Right ventricle myocardium superior (tissue), 1 donor: ENCODE data around the gene C19orf47. TPM values are rescaled to one million over a fixed set of nuclear protein-coding genes. Genes with fewer than 3 reads are reported as not detected.
A peak's percentile ranks its signal among the peaks of the same experiment; 100 is the strongest.
"Not testable (repeated sequence)": the region's sequence is repeated elsewhere in the genome, so short reads cannot be mapped to it uniquely, and the experiment has no call there.

ENCODE experiments used
- ATAC-seq: fragments of 200-7000 bp; cut with Tn5 transposase; one replicate; pipeline ENCODE4 v1.9.1; 2020; ENCODE audit warnings: mild to moderate bottlenecking; ENCODE audit not compliant: poor library complexity
- DNase-seq: peaks from one replicate; pipeline ENCODE4 v3.0.0-alpha.2; 2020
- intact Hi-C: fragments of 100-400 bp; cut with DNase I; formaldehyde crosslinking; loops from one replicate; pipeline ENCODE4 v1.11.2; 2022
- total RNA-seq: library from RNA; stranded (reverse); fragmentation: NEBNext Ultra II Directional; extraction: Animal tissue kit (Norgen Biotek cat#: 25700); gene quantifications from one replicate; pipeline ENCODE4 v1.2.1, GENCODE V29; 2021
- donor health status: DM: no; HTN: yes; CAD: no; lungs with severe emphysema.

The C19orf47 gene
- total RNA-seq, 1 donor from 2014 or later, result 209 TPM

DNA sequence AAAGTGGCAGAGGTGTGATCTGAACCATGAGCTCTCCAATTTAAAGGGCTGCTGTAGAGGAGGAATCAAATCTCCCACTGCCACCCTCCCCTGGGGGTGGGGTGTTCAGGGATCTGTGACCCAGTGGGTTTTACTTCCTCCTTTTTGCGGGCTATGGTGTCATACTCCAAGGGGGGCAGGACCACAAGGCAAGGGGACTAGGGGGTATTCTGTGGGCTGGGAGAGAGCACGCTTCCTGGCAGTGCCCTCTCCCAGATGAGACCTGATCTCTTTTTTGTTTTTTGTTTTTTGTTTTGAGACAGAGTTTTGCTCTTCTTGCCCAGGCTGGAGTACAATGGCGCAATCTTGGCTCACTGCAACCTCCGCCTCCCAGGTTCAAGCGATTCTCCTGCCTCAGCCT, 10.6 kb upstream of the C19orf47 start:
- ATAC-seq (peak; percentile 33), DNase-seq (no peak)
- intact Hi-C loops, result no loop called here

DNA sequence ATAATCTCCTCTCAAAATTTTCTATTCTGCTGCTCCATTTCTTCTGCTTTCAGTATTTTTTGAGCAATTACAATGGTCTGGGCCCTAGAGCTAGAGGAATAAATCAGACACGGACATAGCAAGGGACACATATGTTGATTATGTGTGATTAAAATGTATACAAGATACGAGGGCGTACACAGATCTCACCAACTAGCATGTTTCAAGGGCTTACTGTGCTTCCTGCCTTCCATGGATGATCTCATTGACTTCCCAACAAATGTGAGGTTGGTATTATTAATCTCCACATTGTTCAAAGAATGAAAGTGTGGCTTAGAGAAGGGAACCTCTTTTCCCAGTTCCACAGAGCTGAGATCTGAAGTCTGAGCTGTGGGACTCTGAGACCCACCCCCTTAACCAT, 9.4 kb upstream of the C19orf47 start:
- ATAC-seq (no peak), DNase-seq (no peak)
- intact Hi-C loops, result no loop called here

DNA sequence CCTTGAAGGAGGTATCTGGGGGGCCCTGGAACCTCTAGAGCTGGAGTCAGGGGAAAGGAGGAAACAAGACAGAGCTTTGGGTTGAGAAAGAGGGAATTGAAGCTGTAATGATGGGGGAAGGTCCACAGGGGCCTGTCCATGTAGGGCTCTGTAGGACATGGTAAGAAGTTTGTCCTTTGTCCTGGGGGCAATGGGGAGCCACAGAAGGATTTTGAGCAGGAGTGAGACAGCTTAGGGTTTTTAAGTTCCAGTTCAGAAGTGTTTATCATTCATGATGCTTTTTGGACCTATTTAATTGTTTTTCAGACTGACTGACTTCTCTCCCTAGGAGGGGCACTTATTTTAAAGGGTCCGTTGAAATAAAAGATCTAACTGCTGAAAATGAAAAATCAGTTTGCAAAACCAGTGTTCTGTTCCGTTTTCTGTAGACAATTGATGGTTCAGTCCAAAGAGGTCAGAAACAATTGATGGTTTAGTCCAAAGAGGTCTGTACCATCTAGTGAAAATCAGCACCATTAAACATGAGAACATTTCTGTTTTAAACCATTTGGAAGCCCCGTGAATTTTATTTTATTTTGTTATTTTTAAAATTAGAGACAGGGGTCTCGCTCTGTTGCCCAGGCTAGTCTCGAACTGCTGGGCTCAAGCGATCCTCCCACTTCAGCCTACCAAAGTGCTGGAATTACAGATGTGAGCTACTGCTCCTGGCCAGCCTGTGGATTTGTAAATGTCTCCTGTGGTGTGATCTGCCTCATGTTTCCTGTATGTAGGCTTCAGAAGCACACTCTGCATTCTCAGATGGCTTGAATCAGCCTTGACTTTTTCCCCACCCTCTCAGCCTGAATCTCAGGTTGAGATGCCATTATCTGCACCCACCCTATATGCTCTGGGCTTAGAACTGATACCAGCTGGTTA, 8.7 kb upstream of the C19orf47 start:
- intact Hi-C loops, result no loop called here
- DNase-seq (no peak), ATAC-seq (no peak)

DNA sequence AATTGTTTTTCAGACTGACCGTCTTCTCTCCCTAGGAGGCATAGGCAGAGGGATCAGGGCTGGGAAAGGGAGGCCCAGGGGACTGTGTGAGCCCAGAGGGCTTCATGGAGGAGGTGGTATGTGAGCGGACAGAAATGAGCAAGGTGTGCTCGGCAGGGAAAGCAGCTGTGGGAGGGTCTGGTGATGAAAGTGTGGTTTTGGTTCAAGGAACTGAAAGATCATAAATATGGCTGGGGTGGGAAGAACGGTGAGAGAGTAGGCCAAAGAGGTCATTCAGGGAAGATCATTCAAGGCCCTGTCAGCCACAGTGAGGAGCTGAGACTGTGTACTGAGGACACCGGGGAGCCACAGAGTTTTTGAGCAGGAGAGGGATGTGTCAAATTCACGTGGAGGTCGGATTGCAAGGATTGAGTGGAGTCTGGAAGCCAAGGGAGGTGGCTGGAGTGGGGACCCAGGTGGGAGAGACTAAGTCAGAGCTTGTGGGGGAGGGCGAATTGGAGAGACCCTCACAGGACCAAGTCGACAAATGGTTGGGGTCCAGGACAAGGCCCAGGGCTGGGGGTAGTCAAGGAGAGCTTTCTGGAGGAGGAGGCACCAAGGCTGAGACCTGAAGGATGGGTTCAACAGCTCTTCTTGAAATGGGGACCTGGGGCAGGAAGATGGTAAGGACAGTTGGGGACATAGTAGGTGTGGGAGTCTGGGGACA, 7.9 kb upstream of the C19orf47 start:
- DNase-seq (no peak), ATAC-seq (no peak)
- intact Hi-C loops, result no loop called here

DNA sequence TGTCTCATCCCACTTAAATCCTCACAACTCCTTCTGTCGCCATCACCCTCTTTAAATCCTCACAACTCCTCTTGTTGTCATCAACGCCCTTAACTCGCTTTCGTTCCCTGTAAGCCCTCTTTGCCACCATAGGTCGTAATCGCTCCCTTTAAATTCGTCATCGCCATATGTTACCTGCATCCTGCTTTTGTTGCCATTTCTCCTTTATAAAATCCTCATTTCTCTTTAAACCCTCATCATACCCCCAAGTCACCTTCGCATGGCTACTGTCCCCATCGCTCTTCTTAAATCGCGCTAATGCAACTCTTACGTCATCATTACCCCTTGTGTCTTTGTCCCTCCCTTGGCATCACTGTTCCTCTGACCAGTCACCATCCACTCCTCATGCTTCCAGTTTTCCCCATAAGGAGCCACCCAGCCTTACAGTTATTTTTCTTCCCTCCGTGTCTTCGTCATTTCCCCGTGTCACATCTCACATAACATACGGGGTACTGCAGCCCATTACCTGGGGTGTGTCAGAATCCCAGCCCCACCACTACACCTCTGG, 837 bp upstream of the C19orf47 start:
- DNase-seq (no peak), ATAC-seq (peak; percentile 9)
- intact Hi-C loops, result loop anchor here (10.0 kb wide), 1 partner anchor 96 kb away; the partner anchor contains the start of gene SERTAD3

DNA sequence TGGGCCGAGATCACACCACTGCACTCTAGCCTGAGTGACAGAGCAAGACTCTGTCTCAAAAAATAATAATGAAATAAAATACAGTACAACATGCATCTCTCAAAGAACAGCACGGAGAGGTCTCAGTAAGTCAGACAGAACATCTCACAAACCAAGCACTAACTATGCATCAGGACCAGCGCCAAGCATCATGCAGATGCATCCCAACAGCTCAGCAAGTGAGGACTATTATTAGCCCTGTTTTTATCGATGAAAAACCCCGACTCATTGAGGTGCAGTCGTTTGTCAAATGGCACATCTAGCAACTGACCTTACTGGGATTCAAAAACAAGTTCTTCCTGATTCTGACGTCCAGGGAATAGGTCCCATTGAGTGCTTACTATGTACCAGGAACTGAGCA, 3.8 kb downstream of the C19orf47 start:
- ATAC-seq (no peak), DNase-seq (no peak)
- intact Hi-C loops, result loop anchor here (10.0 kb wide), 1 partner anchor 100 kb away; the partner anchor contains the start of gene SERTAD3

DNA sequence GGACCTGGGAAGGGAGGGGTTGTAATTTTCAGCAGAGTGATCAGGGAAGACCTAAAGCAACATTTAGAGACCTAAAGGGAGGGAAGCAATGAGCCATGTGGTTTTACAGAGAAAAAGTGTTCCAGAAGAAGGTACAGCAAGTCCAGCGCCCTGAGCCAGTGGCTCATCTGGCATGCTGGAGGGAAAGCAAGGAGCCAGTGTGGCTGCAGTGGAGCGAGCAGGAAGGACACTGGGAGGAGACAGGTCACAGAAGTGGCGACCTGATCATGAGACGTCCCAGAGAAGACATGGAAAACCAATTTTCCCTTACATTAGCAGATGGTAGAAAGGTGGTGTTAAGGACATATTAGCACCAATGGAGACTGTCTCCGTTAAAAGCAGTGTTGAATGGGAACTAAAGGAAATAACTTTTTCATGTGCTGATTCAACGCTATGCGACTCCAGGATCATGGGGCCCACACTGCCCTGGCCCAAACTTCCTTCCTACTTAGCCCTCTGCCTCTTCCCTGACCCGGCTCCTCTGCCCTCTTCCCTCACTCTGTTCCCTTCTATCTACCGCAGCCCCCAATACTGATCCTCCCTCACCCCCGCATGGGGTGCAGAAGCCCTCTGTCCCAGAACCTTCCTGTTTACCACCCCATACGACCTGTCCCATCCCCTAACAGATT, 5.4 kb downstream of the C19orf47 start:
- ATAC-seq (no peak), DNase-seq (no peak)
- intact Hi-C loops, result loop anchor here (10.0 kb wide), 1 partner anchor 102 kb away; the partner anchor contains the start of gene SERTAD3

DNA sequence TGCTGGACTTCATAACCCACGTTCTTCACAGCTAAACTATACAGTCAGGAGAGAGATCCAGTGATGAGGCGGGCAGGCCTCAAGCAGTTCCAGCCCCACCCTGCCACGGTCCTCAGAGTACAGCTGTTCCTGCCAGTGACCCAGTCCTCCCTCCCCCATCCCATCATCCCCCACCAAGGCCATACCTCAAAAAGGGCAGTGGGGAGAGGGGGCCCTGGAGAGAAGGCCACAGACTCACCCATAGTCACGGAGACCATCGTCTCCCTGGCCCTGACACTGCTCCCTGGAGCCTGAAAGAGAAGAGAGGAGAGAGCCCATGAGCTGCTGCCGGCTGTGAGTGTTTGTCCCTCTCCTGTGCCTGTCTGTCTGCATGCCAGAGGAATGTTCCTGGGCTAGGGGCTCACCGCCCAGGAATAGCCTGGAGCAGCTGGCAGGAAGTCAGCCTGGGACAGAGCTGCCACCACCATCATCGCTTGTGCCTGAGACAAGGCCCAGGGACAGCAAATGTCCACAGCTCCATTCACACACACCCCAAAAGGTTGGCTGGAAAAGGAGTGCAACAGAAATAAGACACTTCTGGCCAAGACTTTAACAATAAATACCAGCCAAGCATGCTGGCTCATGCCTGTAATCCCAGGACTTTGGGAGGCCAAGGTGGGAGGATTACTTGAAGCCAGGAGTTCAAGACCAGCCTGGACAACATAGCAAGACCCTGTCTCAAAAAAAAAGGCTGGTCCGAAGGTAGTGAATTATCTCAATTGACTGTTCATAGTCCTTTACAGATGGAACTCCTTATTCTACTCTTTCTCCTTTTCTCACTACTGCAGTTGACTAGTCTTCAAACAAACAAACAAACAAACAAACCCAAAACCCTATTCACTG, 6.4 kb downstream of the C19orf47 start:
- intact Hi-C loops, result loop anchor here (10.0 kb wide), 1 partner anchor 103 kb away; the partner anchor contains the start of gene SERTAD3
- ATAC-seq, result peak; percentile 93
- DNase-seq, result peak; percentile 85

DNA sequence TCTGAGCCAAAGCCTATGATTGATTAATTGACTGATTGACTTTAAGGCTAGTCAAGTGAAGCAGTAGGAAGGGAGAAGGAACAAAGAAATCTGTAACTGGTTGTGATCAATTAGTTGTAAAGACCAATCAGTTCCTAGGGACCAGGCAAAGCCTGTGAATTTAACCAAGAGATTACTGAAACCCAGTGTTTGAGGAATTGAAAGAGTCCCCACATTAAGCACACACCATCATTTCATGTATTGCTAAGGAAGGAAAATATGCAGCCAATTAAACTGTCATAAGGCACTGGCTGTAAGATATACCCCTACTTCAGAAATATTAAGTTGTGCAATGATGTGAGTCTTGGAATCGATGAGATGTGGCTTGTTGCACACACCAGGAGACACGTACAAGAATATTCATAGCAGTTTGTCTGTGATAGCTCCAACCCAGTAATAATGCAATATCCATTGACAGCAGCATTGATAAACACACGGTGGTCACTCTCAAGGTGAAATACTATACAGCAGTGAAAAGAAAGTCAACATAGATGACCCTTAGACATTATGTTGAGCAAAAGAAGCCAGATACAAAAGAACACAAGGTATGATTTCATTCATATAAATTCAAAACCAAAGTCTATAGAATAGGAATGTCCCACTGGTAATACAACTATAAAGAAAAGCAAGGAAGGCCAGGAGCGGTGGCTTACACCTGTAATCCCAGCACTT, 9.0 kb downstream of the C19orf47 start:
- DNase-seq, result no peak
- intact Hi-C loops, result no loop called here
- ATAC-seq, result no peak

DNA sequence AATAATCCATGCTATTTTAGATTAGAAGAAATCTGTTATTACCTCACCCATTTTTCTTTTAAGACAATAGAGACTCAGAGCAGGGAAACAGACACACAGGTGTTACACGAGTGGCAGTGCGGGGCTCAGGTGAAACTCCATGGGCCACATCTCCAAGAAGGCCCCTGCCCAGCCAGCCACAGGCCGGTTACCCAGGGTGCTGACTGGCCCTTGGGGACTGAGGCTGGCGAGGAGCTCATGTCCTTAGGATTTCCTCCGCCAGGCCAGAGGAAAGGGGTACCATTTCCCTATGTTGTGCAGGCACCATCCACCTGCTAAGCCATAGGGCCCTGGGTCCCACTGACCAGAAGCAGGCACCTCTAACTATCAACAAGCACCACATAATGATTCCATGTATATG, 10.6 kb downstream of the C19orf47 start:
- intact Hi-C loops, result no loop called here
- no peak for DNase-seq
- no peak for ATAC-seq

DNA sequence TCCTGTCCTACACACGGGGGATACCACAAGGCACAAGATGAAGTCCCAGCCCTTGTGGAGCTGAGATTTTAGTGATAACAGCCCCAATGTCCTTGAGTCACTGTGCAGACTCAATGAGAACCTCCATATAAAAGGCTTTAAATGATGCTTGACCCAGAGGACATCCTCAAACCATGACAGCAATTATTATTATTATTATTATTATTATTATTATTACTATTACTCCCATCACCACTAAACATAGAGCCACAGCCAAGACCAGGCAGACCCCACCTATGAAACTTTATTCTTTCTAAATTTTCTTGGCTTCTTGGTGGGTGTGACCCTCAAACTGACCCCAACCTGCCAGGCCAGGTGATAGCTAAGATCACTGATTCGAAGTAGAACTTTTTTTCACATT, 11.1 kb downstream of the C19orf47 start:
- ATAC-seq, result no peak

DNA sequence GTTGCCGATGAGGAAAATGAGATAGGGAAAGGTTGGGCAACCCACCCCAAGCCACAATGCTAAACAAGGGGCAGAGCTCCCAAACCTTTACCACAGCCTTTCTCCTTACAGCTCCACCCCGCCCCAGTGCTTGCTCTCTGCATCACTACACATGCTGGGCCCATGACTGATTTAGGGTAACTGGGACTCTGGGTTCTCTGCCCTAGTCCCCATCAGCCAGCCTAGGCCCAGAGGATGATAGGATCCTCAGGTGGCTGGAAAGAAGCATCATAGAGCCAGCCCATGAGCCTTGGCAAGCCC, 11.6 kb downstream of the C19orf47 start:
- ATAC-seq (no peak), DNase-seq (no peak)
- intact Hi-C loops, result no loop called here

More for the DNA sequence above, 11.1 kb downstream of the C19orf47 start:
- intact Hi-C loops, result no loop called here
- DNase-seq, result no peak

DNA sequence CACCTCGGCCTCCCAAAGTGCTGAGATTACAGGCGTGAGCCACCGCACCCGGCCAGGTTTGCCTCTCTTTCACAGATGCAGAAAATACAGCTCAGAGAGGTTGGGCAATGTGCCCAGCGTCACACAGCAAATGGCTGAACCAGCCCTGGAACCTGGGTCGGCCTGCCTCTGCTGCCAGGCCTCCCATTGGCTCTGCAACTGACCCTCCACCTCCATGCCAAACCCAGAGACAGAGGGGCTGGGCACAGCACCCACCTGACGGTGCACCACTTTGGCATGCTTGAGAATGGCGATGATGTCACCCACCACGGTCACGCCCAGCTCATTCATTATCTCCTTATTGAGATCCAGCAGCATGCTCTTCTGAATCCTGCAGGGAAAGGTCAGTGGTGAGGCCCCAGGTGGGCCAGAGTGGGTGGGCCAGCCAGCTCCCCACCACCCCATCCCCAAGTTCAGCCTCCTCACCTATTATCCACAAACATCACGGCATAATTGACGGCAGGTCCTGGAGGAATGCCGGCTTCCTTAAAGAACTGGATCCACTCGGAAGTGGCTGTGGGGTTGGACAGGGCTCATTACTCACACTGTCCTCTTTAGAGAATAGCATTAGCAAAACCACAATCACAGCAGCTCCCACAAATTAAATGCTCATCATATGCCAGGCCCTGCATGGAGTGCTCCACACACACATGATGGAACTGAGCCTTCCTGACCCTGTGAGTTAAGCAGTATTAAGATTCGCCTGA, 12.2 kb downstream of the C19orf47 start:
- ATAC-seq (no peak), DNase-seq (no peak)
- intact Hi-C loops, result no loop called here

DNA sequence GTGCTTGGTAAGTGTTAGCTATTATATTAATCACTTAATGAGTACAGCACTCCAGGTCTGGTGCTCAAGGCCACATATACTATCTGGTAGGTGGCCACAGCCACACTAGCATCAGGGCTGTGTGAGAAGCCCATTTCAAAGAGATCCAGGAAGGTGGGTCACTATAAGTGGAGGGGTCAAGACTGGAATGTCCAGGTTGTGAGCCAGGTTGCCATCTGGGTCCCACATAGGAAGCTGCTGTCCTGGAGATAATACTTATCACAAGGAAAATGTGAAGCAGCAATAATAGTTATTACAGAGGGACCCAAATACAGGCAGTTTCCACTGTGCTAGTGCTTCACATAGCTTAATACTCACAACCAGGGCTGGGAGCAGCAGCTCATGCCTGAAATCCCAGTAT, 13.1 kb downstream of the C19orf47 start:
- ATAC-seq (no peak), DNase-seq (no peak)
- intact Hi-C loops, result no loop called here

DNA sequence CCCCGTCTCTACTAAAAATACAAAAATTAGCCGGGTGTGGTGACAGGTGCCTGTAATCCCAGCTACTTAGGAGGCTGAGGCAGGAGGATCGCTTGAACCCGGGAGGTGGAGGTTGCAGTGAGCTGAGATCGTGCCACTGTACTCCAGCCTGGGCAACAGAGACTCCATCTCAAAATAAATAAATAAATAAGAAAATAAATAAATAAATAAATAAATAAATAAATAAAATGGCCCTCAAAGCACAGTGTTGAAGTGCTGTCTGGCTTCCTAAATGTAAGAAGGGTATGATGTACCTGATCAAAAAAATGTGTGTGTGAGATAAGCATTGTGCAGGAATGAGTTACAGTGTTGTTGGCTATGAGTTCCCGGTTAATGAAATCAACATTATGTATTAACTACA, 15.1 kb downstream of the C19orf47 start:
- intact Hi-C loops, ATAC-seq, DNase-seq: not testable (repeated sequence)

DNA sequence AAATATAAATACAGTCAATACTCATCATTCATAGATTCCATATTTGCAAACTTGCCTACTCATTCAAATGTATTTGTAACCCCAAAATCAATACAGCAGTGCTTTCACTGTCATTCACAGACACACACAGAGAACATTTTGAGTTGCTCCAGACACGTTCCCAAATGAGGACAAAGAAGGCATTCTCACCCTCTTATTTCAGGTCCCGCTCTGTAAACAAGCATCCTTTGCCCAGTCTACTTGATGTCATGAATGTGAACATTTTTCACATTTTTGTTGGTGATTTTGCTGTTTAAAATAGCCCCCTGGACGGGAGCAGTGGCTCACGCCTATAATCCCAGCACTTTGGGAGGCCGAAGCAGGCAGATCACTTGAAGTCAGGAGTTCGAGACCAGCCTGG, 15.5 kb downstream of the C19orf47 start:
- intact Hi-C loops, result no loop called here
- no peak for DNase-seq
- ATAC-seq, result no peak

DNA sequence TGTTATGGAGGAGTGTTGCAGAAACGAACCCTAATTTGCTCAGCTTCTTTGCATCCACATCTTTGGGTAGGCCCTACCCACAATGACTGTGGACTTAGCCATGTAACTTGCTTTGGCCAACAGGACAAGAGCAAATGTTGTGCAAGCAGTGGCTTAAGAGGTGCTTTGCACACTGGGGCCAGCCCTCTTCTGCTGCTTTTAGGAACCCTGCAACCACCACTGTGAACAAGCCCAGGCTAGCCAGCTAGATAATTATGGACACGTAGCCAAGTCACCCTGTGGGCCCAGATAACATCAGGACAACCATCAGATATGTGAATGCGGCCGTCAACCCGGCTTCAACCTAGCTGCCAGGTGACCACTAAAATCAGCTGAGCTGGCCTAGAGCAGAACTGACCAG, 17.1 kb downstream of the C19orf47 start:
- intact Hi-C loops, result no loop called here

More for the DNA sequence above, 17.1 kb downstream of the C19orf47 start:
- ATAC-seq (no peak), DNase-seq (no peak)
